ENCODE results near the gene FHIT.

Gene FHIT

GRCh38 chr3:60669636-60670035, 581.6 kb downstream of the FHIT start:
- Histone ChIP-seq H3K27ac (no peak overlapping the region), H3K27me3 (ENCODE audit: control insufficient read depth, insufficient read depth, low read length) (no peaks in the 10 kb centered on the region), H3K9me3 (ENCODE audit: control insufficient read depth, low read length) (no peaks in the 10 kb centered on the region), H2AFZ (no peak overlapping the region), H3K4me3 (ENCODE audit: low read depth, low read length) (no peak overlapping the region), H3K4me2 (ENCODE audit: low read length) (no peak overlapping the region), H3K4me1 (no peaks in the 10 kb centered on the region), H3K79me2 (no peaks in the 10 kb centered on the region), H3K36me3 (ENCODE audit: control insufficient read depth, insufficient read depth, low read length) (no peaks in the 10 kb centered on the region), H3K9ac (no peak overlapping the region)
- no peak for TF ChIP-seq CTCF (IDR thresholded peaks at IDR 0.05)

GRCh38 chr3:60660026-60660425, 591.2 kb downstream of the FHIT start:
- Histone ChIP-seq H3K27me3 (ENCODE audit: control insufficient read depth, insufficient read depth, low read length) (no peaks in the 10 kb centered on the region), H3K27ac (no peak overlapping the region)

GRCh38 chr3:60659098-60659497, 592.2 kb downstream of the FHIT start:
- H3K79me2 ChIP-seq: no peaks in the 10 kb centered on the region
- H3K36me3 ChIP-seq (ENCODE audit: control insufficient read depth, insufficient read depth, low read length): no peaks in the 10 kb centered on the region
- H3K4me1 ChIP-seq: no peaks in the 10 kb centered on the region
- no peak overlapping the region for H3K4me2 ChIP-seq (ENCODE audit: low read length)
- H3K27ac ChIP-seq: no peak overlapping the region
- no peak overlapping the region for H3K4me3 ChIP-seq (ENCODE audit: low read depth, low read length)
- H2AFZ ChIP-seq: no peak overlapping the region
- H3K9ac ChIP-seq: no peak overlapping the region
- TF ChIP-seq CTCF (IDR thresholded peaks at IDR 0.05): no peak
- H3K27me3 ChIP-seq (ENCODE audit: control insufficient read depth, insufficient read depth, low read length): no peaks in the 10 kb centered on the region
- H3K9me3 ChIP-seq (ENCODE audit: control insufficient read depth, low read length): no peaks in the 10 kb centered on the region

More at GRCh38 chr3:60660026-60660425, 591.2 kb downstream of the FHIT start:
- Histone ChIP-seq H3K79me2 (no peaks in the 10 kb centered on the region), H2AFZ (no peak overlapping the region), H3K9me3 (ENCODE audit: control insufficient read depth, low read length) (no peaks in the 10 kb centered on the region), H3K4me1 (no peaks in the 10 kb centered on the region), H3K9ac (no peak overlapping the region), H3K36me3 (ENCODE audit: control insufficient read depth, insufficient read depth, low read length) (no peaks in the 10 kb centered on the region), H3K4me3 (ENCODE audit: low read depth, low read length) (no peak overlapping the region), H3K4me2 (ENCODE audit: low read length) (no peak overlapping the region)
- no peak for TF ChIP-seq CTCF (IDR thresholded peaks at IDR 0.05)

GRCh38 chr3:60657972-60658371, 593.3 kb downstream of the FHIT start:
- Histone ChIP-seq H3K27ac (no peak overlapping the region), H3K27me3 (ENCODE audit: control insufficient read depth, insufficient read depth, low read length) (no peaks in the 10 kb centered on the region), H3K4me2 (ENCODE audit: low read length) (no peak overlapping the region), H3K4me3 (ENCODE audit: low read depth, low read length) (no peak overlapping the region), H2AFZ (no peak overlapping the region), H3K36me3 (ENCODE audit: control insufficient read depth, insufficient read depth, low read length) (no peaks in the 10 kb centered on the region), H3K9ac (no peak overlapping the region), H3K4me1 (no peaks in the 10 kb centered on the region), H3K79me2 (no peaks in the 10 kb centered on the region), H3K9me3 (ENCODE audit: control insufficient read depth, low read length) (no peaks in the 10 kb centered on the region)
- no peak for TF ChIP-seq CTCF (IDR thresholded peaks at IDR 0.05)

DNA sequence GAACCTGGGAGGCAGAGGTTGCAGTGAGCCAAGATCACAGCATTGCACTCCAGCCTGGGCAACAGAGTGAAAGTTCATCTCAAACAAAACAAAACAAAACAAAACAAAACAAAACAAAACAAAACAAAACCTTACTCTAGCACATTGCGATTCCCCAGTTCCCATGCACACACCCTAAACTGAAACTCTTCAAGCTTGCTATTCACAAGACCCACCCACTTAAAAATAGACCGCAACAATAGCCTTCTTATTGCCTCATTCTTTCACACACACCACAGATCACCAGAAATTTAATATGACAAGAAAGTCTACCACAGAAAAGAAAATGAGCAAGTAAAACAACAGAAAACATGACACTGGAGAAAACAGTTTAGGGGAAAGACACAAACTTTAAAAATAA, 598.4 kb downstream of the FHIT start:
- no peaks in the 10 kb centered on the region for H3K36me3 ChIP-seq (ENCODE audit: control insufficient read depth, insufficient read depth, low read length)
- H2AFZ ChIP-seq: no peak overlapping the region
- no peak overlapping the region for H3K9ac ChIP-seq
- H3K79me2 ChIP-seq: no peaks in the 10 kb centered on the region
- no peaks in the 10 kb centered on the region for H3K4me1 ChIP-seq
- no peaks in the 10 kb centered on the region for H3K9me3 ChIP-seq (ENCODE audit: control insufficient read depth, low read length)
- TF ChIP-seq CTCF (IDR thresholded peaks at IDR 0.05): no peak
- no peak overlapping the region for H3K27ac ChIP-seq
- no peak overlapping the region for H3K4me2 ChIP-seq (ENCODE audit: low read length)
- H3K27me3 ChIP-seq (ENCODE audit: control insufficient read depth, insufficient read depth, low read length): no peaks in the 10 kb centered on the region
- H3K4me3 ChIP-seq (ENCODE audit: low read depth, low read length): no peak overlapping the region
